GM10266 (cell line): ENCODE data around the gene UBR4.

Experiments
- DNase-seq: peaks from one replicate; pipeline ENCODE4 v3.0.0; 2012; ENCODE audit errors: extremely low spot score
- TF ChIP-seq, protein P1 (sequence below): IDR thresholded peaks from 2 replicates; pipeline ENCODE4 v1.5.1; 2012; ENCODE audit warnings: mild to moderate bottlenecking, low read depth; ENCODE audit not compliant: control insufficient read depth, insufficient read depth; ENCODE audit errors: missing control alignments

Gene UBR4

GRCh38 chr1:19076841-19077616, 133.0 kb downstream of the UBR4 start:
- DNase-seq = no peak
- TF ChIP-seq, protein P1, sequence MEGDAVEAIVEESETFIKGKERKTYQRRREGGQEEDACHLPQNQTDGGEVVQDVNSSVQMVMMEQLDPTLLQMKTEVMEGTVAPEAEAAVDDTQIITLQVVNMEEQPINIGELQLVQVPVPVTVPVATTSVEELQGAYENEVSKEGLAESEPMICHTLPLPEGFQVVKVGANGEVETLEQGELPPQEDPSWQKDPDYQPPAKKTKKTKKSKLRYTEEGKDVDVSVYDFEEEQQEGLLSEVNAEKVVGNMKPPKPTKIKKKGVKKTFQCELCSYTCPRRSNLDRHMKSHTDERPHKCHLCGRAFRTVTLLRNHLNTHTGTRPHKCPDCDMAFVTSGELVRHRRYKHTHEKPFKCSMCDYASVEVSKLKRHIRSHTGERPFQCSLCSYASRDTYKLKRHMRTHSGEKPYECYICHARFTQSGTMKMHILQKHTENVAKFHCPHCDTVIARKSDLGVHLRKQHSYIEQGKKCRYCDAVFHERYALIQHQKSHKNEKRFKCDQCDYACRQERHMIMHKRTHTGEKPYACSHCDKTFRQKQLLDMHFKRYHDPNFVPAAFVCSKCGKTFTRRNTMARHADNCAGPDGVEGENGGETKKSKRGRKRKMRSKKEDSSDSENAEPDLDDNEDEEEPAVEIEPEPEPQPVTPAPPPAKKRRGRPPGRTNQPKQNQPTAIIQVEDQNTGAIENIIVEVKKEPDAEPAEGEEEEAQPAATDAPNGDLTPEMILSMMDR = no peak

- TF ChIP-seq, protein P1 = no peak
- no peak for DNase-seq
These were observed 135.0 kb downstream of the UBR4 start for GRCh38 chr1:19074902-19075721.

- TF ChIP-seq, protein P1 = no peak
- DNase-seq = no peak
These were observed 135.6 kb downstream of the UBR4 start for GRCh38 chr1:19074361-19074901.

DNA sequence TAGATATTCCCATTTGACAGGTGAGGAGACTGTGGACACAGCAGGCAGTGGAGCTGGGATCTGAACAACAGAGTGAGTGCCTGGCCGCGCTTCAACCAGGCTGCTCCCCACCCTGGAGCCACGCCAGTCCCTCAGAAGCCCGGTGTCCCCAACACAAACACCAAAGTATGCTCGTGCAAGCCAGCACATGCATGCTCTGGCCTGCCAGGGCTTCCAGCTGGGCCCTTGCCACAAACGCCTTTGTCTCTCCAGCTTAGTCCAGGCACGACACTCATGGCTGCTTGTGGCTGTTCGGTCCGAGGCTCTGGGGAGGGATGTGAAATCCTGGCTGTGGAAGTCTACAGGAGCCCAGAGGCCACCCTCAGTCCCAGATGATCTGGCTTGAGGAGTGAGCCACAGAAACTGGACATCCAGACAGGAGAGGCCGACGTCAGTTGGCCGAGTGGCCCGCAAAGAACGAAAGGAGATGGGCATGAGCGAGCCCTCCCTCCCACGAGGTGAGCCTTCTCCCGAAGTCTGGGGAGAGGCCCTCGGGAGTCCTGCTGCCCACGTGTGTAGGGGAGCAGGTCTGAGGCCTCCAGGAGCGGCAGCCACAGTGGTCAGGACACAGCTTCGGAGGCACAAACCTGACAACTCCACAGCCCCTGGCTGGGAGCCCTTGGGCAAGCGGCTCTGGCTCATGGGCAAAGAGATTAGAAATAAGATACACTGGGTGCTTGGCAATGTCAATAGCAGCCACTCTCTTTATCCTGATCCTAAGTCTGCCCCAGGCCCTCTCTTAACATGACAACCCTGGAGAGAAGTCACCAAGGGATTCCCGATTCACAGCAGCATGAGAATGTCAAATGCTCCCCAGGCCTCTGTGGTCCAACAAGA, 136.5 kb downstream of the UBR4 start:
- no peak for DNase-seq
- TF ChIP-seq, protein P1 = no peak

GRCh38 chr1:19072285-19072981, 137.6 kb downstream of the UBR4 start:
- no peak for DNase-seq
- TF ChIP-seq, protein P1 = no peak

- no peak for DNase-seq
- TF ChIP-seq, protein P1 = no peak
These were observed 138.3 kb downstream of the UBR4 start for GRCh38 chr1:19071674-19072281.
